Ureter (tissue), 1 donor: ENCODE data around the gene RYR2. TPM values are rescaled to one million over a fixed set of nuclear protein-coding genes. Genes with fewer than 3 reads are reported as not detected.
"Not testable (repeated sequence)": the region's sequence is repeated elsewhere in the genome, so short reads cannot be mapped to it uniquely, and the experiment has no call there.

Source experiments
- DNase-seq: peaks from one replicate; pipeline ENCODE4 v3.0.0-alpha.2; 2020; ENCODE audit warnings: low spot score
- total RNA-seq: library from RNA; stranded (reverse); gene quantifications from one replicate; pipeline ENCODE4 v1.2.4, GENCODE V29; 2023
- donor health status: DM: yes; HTN: yes; CAD: no.

The RYR2 gene
- total RNA-seq, 1 donor from 2014 or later = 5.5 TPM

- no peak for DNase-seq
Measured at GRCh38 chr1:237352747-237353146, 310.8 kb downstream of the RYR2 start.

GRCh38 chr1:237353918-237354317 lies 311.9 kb downstream of the RYR2 start:
- no peak for DNase-seq

- no peak for DNase-seq
Measured at GRCh38 chr1:237355022-237355421, 313.0 kb downstream of the RYR2 start.

- DNase-seq = no peak
Measured at GRCh38 chr1:237358555-237358954, 316.6 kb downstream of the RYR2 start.

- no peak for DNase-seq
Measured at GRCh38 chr1:237367758-237368157, 325.8 kb downstream of the RYR2 start.

- DNase-seq = not testable (repeated sequence)
Measured at GRCh38 chr1:237371477-237371876, 329.5 kb downstream of the RYR2 start.

GRCh38 chr1:237383791-237384190 lies 341.8 kb downstream of the RYR2 start:
- DNase-seq = no peak

- no peak for DNase-seq
Measured at GRCh38 chr1:237384213-237384612, 342.2 kb downstream of the RYR2 start.

- DNase-seq = no peak
Measured at GRCh38 chr1:237386362-237387143, 344.6 kb downstream of the RYR2 start.

GRCh38 chr1:237387144-237387505 lies 345.1 kb downstream of the RYR2 start:
- no peak for DNase-seq

GRCh38 chr1:237390823-237391222 lies 348.8 kb downstream of the RYR2 start:
- no peak for DNase-seq

GRCh38 chr1:237393632-237394031 lies 351.6 kb downstream of the RYR2 start:
- no peak for DNase-seq

- no peak for DNase-seq
Measured at GRCh38 chr1:237394281-237394680, 352.3 kb downstream of the RYR2 start.

GRCh38 chr1:237396426-237396825 lies 354.4 kb downstream of the RYR2 start:
- DNase-seq = no peak

GRCh38 chr1:237398751-237399150 lies 356.8 kb downstream of the RYR2 start:
- DNase-seq = no peak

GRCh38 chr1:237405912-237406311 lies 363.9 kb downstream of the RYR2 start:
- no peak for DNase-seq

- DNase-seq = no peak
Measured at GRCh38 chr1:237411621-237412020, 369.6 kb downstream of the RYR2 start.

GRCh38 chr1:237416924-237417655 lies 375.1 kb downstream of the RYR2 start:
- DNase-seq = no peak

GRCh38 chr1:237428809-237429208 lies 386.8 kb downstream of the RYR2 start:
- no peak for DNase-seq

- DNase-seq = no peak
Measured at GRCh38 chr1:237429252-237429651, 387.3 kb downstream of the RYR2 start.

GRCh38 chr1:237431448-237431847 lies 389.5 kb downstream of the RYR2 start:
- DNase-seq = no peak

- no peak for DNase-seq
Measured at GRCh38 chr1:237440346-237440745, 398.4 kb downstream of the RYR2 start.

GRCh38 chr1:237444120-237444790 lies 402.3 kb downstream of the RYR2 start:
- no peak for DNase-seq
